Frontal cortex (tissue), 4 donors: ENCODE measurements around the gene PCOLCE2. TPM values are rescaled to one million over a fixed set of nuclear protein-coding genes. Genes with fewer than 3 reads are reported as not detected.

Experiments used
- DNase-seq, 2 donors: peaks; one replicate each; pipeline ENCODE4 v3.0.0; 2012; ENCODE audit warnings: low spot score in 2 of 2
- FAIRE-seq: peaks from 2 replicates; lab custom pipeline; 2012; peaks lifted over from hg19 to GRCh38; lab: Jason Lieb, UNC
- total RNA-seq: library from RNA; depleted of rRNA; stranded (reverse); fragments of >200 nt; gene quantifications from one replicate; pipeline ENCODE4 v1.2.3, GENCODE V29; 2014
- donor health status: control.
- donor health status: control.
- donor health status: control.

The PCOLCE2 gene
- total RNA-seq, 1 donor from 2014 or later, result 6.9 TPM

DNA sequence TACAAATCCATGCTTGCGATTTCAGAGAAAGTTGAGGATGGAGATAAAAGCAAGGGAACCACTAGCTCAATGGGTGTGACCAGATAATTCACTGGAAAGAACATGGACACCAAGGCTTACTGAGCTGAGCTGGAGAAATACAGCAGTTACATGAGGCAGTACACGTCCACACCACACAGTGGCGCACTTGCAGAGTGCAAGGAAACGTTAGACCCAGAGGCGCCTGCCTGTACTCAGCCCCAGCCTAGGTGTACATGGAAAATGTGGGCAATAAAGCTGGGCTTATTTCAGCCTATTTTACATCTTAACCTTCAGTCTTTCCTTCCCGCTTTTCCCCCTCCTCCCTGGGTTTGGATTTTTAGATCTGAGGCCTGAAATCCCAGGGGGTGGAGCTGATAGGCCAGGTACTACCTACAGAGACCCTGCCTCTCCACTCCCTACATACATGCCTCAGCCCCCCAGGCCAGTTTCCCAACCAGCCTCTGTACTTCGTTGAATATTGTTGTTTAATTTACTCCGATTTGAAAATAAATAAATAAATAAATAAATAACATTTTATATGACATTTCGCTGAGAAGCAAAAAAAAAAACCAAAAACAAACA is 60.1 kb downstream of the PCOLCE2 start:
- peak in 1 of 2 donors; percentile 49 for DNase-seq
- no peak for FAIRE-seq

DNA sequence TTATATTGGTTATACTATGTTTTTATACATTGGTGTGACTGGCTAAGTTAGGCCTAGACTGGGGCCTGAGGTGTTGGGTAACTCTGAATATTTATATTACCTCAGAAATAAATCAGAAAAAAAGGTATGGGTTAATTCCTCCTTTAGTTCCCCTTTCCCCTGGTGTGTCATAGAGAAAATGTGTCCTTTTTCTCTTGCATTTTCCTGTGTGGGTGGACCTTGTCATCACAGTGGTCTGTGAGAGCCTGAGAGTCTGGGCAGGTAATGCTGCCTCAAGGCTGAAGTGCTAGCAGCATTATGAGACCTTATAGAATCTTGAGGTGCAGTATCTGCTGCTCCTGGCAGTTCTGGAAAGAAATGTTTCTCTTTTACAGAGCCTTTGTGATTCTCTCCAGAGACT is 69.7 kb downstream of the PCOLCE2 start:
- FAIRE-seq, result no peak
- no peak for DNase-seq

DNA sequence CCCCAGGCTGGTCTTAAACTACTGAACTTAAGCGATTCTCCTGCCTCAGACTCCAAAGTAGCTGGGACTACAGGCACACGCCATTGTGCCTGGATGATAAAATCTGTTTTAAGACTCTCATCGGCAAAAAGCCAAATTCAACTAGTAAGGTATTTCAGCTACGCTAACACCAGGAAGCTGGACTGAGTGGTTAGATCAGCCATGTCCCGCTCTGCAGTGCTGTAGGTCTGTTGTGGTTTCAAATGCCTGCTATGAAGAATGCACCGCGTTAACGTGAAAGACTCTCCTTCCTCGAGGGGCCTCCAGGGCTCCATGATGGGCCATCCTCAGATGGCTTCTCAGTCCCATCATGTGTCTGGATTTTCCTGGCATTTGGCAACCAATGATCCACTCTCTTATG is 70.2 kb downstream of the PCOLCE2 start:
- FAIRE-seq, result no peak
- DNase-seq, result no peak

DNA sequence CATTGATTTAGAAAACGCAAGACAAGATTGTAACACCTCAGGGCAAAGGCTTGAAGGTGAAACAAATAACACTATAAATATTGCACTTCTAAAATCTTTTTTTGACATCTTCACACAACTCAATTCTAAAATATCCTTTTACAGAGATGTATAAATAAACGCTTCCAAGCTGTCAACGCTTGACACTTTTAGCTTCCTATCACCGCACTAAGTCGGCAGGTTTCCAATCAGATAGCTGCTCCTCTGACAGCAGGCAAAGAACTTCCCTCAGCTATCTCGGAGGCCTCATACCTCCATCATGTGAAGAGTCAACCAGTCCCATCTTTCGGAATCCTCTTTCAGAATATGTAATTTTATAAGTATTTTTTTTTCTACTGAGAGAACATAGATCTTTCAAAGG is 71.0 kb downstream of the PCOLCE2 start:
- FAIRE-seq (no peak), DNase-seq (no peak)

DNA sequence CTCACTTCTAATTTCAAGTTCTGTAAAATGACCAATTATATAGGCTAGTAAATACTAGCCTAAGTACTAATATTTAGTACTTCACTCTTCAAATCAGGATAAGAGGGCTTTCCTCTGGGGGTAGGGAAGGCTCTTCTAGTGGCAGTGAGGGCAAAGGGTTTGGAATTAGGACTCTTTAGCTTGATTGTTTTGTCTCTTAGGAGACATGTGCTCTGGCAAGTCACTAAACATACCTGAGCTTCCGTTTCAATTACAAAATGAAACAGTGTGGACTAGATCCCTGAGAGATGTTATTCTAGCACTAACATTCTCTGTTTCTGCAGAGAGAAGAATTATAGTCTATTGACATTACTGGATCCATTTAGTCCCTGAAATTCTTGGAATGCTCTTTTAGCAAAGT is 71.5 kb downstream of the PCOLCE2 start:
- DNase-seq, result no peak
- FAIRE-seq, result no peak

DNA sequence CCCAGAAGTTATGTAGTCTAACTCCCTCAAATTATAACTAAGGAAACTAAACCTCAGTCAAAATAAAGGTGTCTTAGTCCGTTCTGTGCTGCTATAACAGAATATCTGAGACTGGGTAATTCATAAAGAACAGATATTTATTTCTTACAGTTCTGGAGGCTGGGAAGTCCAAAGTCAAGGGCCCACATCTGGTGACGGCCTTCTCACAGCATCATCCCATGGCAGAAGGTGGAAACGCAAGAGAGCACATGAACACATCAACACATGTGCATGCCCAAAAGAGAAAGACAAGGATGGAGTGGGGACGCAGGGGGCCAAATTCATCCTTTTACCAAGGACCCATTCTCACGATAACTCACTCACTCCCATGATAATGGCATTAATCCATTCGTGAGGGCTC is 73.1 kb downstream of the PCOLCE2 start:
- FAIRE-seq (no peak), DNase-seq (no peak)

DNA sequence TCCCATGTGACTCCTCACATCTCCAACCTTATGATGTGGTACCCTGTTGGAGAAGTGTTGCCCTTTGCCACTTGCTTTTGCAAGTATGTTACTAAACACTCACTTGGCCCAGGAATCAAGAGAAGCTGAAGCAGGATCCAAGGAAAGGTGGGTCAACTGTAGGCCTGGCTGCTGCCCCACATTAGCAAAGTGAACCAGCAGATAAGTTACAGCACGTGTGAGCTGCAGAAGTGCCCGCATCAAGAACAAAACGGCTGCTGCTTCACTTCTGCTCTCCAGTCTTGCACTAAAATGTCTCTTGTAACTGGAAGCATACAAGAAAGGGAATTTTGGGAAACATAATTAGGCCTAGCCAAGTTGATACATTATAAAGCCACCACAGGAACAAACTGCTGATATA is 79.6 kb downstream of the PCOLCE2 start:
- no peak for FAIRE-seq

DNA sequence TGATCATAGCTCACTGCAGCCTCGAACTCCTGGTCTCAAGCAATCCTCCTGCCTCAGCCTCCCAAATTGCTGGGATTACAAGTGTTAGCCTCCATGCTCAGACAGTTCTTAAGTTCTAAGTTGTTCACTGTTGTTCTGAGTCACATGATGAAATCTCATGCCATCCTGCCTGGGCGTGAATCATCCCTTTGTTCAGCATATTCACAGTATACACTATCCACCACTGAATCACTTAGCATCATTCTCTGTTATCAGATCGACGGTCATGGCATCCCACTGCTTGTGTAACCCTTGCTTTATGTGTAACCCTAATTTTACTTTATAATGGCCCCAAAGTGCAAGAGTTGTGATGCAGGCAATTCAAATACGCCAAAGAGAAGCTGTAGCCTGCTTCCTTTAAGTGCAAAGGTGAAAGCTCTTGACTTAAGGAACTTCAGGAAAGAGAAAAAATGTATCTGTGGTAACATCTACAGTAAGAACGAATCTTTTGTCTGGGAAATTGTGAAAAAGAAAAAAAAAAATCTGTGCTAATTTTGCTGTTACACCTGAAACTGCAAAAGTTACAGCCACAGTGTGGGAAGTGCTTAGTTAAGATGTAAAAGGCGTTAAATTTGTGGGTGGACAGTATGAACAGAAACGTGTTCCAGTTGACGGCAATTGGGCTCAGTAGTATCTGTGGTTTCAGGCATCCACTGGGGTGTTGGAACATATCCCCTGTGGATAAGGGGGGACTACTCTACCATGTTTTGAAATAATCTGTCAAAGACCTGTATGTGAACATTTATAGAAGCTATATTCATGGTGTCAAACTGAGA is 80.6 kb downstream of the PCOLCE2 start:
- DNase-seq (no peak), FAIRE-seq (no peak)

More for the DNA sequence above, 79.6 kb downstream of the PCOLCE2 start:
- DNase-seq, result no peak

DNA sequence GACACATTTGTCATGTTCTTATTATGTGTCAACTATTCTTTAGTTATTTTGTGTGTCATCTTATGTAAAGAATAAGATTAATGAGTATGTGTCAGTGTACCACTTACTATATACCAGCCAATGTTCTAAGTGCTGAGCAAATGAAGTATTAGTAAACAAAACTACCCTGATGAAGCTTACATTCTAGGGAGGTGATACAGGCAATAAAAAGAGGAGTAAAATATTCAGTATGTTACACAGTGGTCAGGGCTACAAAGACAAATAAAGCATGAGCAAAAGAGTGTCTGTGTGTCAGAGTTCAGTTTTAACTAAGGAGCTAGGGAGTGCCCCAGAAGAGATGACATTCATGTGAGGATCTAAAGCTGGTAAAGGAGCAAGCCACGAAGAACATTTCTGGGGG is 86.0 kb downstream of the PCOLCE2 start:
- no peak for FAIRE-seq
- DNase-seq, result no peak

DNA sequence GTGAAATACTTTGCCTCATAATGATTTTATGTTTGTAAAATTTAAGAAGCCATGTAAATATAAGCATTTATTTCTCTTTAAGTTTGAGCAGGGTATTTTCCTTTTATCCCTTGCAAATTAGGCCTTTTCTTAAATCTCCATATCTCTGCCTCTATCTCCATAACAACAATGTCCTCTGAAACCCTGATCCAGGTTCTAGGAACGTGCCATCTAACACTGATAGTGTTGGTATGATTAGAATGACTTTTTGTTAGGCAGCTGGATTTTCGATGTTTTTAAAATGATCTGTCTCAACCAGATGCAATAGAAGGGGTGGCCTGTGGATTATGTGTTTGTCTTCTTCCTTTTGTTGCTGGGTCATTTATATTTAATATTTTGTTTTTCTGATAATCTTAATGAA is 87.1 kb downstream of the PCOLCE2 start:
- no peak for DNase-seq

DNA sequence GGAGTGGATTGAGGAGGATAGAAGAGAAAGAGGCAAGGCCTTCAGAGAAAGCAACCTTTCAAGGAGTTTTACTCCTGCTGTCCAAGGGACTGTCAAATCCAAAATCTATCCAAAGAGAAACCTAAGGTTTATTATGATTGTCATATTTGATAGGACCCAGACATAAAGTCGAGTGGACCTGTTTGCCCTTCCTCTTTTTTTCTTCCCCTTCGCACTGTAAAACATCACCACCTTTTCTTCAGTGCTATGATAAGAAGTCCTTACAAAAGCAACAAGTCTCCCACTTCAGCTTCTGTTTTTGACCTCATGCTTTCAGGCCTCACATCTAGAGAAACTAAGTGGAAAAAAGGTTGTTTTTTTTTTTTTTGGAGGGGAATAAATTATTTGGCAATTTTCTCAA is 92.1 kb downstream of the PCOLCE2 start:
- no peak for DNase-seq
- FAIRE-seq, result no peak

More for the DNA sequence above, 87.1 kb downstream of the PCOLCE2 start:
- no peak for FAIRE-seq

DNA sequence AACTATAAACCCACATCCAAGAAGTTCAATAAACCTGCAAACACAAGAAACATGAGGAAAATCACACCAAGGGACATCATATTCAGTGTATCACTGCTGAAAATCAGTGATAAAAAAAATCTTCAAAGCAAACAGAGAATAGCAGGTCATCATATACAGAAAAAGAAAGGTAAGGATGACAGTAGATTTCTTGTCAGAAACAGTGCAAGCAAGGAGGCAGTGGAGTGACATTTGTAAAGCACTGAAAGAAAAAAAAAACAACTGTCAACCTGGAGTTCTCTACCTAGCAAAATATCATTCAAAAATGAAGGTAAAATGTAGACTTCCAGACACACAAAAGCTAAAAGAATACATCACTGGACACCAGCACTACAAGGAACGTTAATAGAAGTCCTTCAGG is 93.6 kb downstream of the PCOLCE2 start:
- no peak for FAIRE-seq
- no peak for DNase-seq

DNA sequence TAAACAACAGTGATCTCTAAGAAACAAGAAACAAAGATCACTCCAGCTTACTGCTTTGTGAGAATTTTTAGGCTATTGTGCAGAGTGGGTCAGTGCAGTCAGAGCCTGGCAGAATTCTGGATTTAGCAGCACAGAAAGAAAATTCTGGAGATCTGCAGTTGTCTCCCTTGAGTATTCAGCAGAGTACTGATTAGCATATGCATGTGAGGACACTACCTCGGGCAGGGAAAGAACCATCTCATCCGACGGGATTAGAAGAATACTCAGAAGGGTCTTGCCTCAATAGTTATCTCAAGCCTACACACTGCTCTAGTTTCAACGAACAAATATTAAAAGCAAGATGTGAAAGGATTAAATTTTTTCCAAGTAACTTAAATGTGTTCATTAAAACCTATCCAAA is 94.4 kb downstream of the PCOLCE2 start:
- FAIRE-seq (no peak), DNase-seq (no peak)

DNA sequence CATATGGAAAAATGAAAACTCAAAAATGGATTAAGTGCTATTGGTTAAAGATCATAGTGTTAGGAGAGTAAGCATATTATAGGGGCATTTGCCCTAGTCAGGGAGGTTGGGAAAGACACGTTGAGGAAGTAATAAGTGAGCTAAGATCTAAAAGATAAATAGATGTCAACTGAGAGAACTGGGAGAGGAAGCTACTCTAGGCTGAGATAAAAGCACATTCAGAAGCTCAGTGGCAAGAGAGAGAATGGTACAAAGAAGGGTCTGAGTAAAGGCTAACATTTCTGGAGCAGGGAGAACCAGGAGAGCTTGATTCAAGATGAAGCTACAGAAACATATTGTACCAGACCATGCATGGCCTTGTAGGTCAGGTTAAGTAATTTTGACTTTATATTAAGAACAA is 101.2 kb downstream of the PCOLCE2 start:
- FAIRE-seq (no peak), DNase-seq (no peak)

DNA sequence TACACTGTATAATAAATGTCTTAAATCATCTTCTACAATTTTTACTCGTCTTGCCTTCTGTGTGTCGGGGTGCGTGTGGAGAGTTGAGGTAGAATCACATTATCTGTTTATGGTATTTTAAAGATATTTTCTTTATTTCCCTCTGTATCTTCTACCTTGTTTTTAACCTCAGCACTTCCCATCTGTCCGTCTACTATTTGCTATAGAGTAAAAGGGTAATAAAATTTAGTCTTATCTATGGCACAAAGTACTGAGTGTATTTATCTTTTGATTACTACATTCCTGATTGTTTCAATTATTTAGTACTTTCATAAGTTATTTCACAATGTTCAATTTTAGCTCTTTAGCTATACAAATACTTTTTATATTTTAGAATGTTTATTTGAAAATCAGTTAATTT is 102.9 kb downstream of the PCOLCE2 start:
- FAIRE-seq (no peak), DNase-seq (no peak)

DNA sequence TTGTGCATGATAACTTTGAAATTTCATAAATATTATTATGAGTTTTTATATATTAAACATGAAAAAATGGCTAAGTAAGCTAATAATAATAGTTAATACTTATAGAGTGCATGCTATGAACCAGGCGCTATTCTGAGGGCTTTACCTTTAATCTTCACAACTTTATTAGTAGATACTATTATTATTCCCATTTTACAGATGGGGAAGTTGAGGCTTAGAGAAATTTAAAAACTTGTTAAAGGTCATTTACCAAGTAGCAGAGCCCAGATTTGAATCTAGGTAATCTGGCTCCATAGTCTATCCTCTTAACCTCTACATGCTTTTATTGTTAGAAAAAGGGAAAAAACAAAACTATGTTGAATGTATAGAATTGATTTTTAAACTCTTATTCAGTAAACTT is 104.7 kb downstream of the PCOLCE2 start:
- no peak for DNase-seq
- no peak for FAIRE-seq

DNA sequence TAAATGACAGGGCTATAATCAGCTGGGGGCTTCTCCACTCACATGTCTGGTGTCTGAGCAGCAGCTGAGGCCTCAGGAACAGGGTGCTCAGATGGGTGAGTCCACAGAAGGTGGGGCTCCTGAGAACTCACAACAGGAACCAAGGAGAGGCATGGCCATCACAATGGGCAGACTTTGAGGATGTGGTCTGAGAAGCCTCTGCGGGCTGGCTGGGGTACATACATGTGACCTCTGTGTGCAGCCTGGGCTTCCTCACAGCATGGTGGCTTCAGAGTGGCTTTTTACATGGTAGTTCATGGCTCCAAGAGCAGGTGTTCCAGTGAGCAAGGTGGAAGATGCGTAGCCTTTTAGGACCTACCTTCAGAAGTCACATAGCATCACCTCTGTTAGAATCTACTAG is 106.3 kb downstream of the PCOLCE2 start:
- DNase-seq (no peak), FAIRE-seq (no peak)

DNA sequence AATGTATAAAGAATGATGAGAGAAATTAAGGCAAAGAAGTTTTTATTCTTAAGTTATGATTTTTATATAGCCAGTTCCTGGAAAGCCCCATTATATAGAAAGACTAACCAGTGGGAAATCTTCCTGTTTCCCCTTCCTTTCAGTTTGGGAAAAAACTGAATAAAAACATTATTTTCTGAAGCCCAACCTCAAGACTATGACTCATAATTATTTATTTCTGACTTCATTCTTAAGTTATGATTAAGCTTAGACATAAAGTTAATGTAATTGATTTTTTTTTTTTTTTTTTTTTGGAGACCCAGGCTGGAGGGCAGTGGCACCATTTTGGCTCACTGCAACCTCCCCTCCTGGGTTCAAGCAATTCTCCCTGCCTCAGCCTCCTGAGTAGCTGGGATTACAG is 109.3 kb downstream of the PCOLCE2 start:
- DNase-seq (no peak), FAIRE-seq (no peak)

DNA sequence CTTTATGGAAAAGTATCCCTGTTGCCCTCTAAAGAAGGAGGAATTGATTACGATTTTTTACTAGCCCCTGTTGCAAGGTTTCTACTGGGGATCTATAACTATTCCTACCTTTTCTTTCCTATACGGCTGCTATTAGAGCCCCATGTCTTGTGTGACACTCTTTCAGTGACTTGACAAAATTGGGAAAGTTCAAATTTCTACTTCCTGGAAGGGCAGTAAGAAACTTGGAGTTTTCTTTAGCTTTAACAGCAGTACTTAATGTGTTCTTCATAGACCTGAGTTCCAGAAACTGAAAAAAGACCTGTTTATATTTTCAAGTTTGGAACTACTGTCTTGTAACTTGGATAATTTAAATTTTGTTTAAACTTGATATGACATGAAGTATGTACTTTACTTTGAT is 110.3 kb downstream of the PCOLCE2 start:
- FAIRE-seq (no peak), DNase-seq (no peak)

DNA sequence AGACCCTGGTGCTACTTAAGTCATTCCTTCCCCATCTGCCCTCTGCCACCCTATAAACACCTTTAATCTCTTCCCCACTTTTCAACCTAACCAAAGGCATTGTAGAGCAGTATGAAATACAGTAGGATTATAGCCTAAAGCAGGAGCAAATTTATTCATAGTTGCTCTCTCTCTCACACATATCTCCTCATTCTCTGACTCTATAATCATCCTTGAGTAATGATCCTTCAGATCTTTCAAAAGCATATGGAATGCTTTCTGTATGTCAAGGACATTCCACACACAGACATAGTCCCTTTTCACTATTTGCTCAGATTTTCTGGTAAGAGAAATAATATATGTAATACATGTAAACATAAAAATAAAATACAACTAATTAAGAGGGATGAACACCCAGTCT is 111.0 kb downstream of the PCOLCE2 start:
- FAIRE-seq (no peak), DNase-seq (no peak)

DNA sequence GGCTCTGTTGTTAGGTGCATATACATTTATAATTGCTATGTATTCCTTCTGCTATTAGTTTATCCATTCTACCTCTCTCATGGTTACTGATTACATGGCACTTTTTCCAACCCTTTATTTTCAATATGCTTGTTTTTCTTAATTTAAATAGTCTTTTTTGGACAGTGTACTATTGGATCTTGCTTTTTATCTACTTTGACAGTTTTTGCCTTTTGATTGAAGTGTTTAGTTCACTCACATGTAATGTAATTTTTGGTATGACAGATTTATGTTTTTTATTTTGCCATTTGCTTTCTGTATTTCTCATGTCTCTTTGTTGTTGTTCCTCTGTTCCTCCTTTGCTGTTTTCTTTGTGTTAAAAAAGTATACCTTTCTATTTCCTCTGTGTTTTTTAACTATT is 120.5 kb downstream of the PCOLCE2 start:
- no peak for DNase-seq
- no peak for FAIRE-seq
